ENCODE results near the gene DDN.

DNA sequence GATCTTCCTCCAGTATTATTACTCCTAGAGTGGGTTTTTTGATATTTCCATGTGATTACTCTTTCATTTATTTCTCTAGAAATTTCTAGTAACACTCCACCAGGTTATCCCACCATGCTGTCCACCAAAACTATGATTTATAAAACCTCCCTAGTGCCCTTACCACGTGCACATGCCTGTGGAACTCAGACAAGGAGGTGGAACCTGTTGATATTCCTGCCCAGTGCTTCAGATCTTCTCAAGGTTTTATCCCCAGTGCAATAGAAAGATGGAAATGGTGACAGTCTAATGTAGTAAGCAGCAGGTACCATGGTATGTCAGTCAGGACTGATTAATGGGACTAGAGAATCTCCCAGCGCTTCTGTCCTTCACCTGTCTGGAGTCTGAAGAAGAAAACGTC, 38.3 kb downstream of the DDN start:
- TF ChIP-seq, protein P1, sequence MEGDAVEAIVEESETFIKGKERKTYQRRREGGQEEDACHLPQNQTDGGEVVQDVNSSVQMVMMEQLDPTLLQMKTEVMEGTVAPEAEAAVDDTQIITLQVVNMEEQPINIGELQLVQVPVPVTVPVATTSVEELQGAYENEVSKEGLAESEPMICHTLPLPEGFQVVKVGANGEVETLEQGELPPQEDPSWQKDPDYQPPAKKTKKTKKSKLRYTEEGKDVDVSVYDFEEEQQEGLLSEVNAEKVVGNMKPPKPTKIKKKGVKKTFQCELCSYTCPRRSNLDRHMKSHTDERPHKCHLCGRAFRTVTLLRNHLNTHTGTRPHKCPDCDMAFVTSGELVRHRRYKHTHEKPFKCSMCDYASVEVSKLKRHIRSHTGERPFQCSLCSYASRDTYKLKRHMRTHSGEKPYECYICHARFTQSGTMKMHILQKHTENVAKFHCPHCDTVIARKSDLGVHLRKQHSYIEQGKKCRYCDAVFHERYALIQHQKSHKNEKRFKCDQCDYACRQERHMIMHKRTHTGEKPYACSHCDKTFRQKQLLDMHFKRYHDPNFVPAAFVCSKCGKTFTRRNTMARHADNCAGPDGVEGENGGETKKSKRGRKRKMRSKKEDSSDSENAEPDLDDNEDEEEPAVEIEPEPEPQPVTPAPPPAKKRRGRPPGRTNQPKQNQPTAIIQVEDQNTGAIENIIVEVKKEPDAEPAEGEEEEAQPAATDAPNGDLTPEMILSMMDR (IDR thresholded peaks at IDR 0.05; ENCODE audit: insufficient read depth, low read length) = no peak
- no peak for TF ChIP-seq POLR2AphosphoS5 (IDR thresholded peaks at IDR 0.05; ENCODE audit: low read depth)
- TF ChIP-seq, protein P2, sequence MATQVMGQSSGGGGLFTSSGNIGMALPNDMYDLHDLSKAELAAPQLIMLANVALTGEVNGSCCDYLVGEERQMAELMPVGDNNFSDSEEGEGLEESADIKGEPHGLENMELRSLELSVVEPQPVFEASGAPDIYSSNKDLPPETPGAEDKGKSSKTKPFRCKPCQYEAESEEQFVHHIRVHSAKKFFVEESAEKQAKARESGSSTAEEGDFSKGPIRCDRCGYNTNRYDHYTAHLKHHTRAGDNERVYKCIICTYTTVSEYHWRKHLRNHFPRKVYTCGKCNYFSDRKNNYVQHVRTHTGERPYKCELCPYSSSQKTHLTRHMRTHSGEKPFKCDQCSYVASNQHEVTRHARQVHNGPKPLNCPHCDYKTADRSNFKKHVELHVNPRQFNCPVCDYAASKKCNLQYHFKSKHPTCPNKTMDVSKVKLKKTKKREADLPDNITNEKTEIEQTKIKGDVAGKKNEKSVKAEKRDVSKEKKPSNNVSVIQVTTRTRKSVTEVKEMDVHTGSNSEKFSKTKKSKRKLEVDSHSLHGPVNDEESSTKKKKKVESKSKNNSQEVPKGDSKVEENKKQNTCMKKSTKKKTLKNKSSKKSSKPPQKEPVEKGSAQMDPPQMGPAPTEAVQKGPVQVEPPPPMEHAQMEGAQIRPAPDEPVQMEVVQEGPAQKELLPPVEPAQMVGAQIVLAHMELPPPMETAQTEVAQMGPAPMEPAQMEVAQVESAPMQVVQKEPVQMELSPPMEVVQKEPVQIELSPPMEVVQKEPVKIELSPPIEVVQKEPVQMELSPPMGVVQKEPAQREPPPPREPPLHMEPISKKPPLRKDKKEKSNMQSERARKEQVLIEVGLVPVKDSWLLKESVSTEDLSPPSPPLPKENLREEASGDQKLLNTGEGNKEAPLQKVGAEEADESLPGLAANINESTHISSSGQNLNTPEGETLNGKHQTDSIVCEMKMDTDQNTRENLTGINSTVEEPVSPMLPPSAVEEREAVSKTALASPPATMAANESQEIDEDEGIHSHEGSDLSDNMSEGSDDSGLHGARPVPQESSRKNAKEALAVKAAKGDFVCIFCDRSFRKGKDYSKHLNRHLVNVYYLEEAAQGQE (IDR thresholded peaks at IDR 0.05; ENCODE audit: insufficient replicate concordance, low read depth) = no peak
